Adrenal gland (tissue), 12 donors: Measurements from ENCODE around the gene NDST1. TPM values are rescaled to one million over a fixed set of nuclear protein-coding genes. Genes with fewer than 3 reads are reported as not detected.

Experiments
- DNase-seq, 7 donors: peaks; one replicate each; pipeline ENCODE4 v3.0.0-alpha.2; 2019 to 2020
- H3K27ac ChIP-seq, 5 donors: fragments of 200-600 bp; sonication (generic) in 4 of 5; 1 replicate in 3 of 5; 2 replicates in 2 of 5; pipeline versions ENCODE4 v1.5.1 to v1.8.0; 2016 to 2020; ENCODE audit warnings: mild to moderate bottlenecking in 1 of 5
- H3K27me3 ChIP-seq: fragments of 200-600 bp; 2 replicates; pipeline ENCODE4 v1.8.0; 2021
- H3K36me3 ChIP-seq, 2 donors: fragments of 200-600 bp; replicated peaks in 1 of 2; 1 replicate in 1 of 2; 2 replicates in 1 of 2; pipeline versions ENCODE4 v1.5.1 to v1.8.0; 2018 to 2022
- H3K4me1 ChIP-seq, 2 donors: fragments of 200-600 bp; replicated peaks in 1 of 2; 1 replicate in 1 of 2; 2 replicates in 1 of 2; pipeline versions ENCODE4 v1.5.1 to v1.8.0; 2018 to 2021
- H3K4me3 ChIP-seq, 4 donors: fragments of 200-600 bp; sonication (generic) in 3 of 4; one replicate each; pipeline ENCODE4 v1.5.1; 2016 to 2018
- H3K9me3 ChIP-seq, 3 donors: fragments of 200-600 bp; sonication (generic) in 1 of 3; replicated peaks in 1 of 3; 1 replicate in 2 of 3; 2 replicates in 1 of 3; pipeline versions ENCODE4 v1.5.1 to v1.8.0; 2016 to 2021
- CTCF ChIP-seq, 6 experiments: fragments of 450-650 bp in 4 of 6; fragments of 200-600 bp in 2 of 6; sonication (generic) in 1 of 6; IDR thresholded peaks; 1 replicate in 5 of 6; 2 replicates in 1 of 6; pipeline versions ENCODE4 v1.5.1 to v1.8.0; 2016 to 2021; ENCODE audit warnings: antibody characterized with exemption in 6 of 6, mild to moderate bottlenecking in 2 of 6, moderate library complexity in 1 of 6
- POLR2A ChIP-seq, 2 donors: fragments of 450-650 bp; IDR thresholded peaks; one replicate each; pipeline ENCODE4 v1.6.1; 2017; ENCODE audit warnings: antibody characterized with exemption in 2 of 2, mild to moderate bottlenecking in 2 of 2, moderate library complexity in 1 of 2
- WGBS, 4 donors: extraction: QIAGEN DNeasy Blood & Tissue Kit in 2 of 4; methylation state at CpG; one replicate each; pipeline versions ENCODE4 v1.1.5 to v1.1.7; 2013 to 2017; 5-methylcytosine and 5-hydroxymethylcytosine counted together
- intact Hi-C, 2 donors: fragments of 100-400 bp; cut with DNase I; formaldehyde crosslinking; loops; one replicate each; pipeline versions ENCODE4 v1.14.1 to v1.15.0; 2022 to 2023
- polyA plus RNA-seq, 3 donors: library from polyadenylated mRNA; stranded (reverse); fragments of 200-250 nt in 2 of 3; fragments of 350-450 nt in 1 of 3; fragmentation: Illumina TruSeq in 1 of 3; extraction: RNeasy Lipid Tissue Mini Kit (QIAGEN cat#74804) in 1 of 3; gene quantifications; one replicate each; pipeline ENCODE4 v1.2.3, GENCODE V29; 2013 to 2014
- total RNA-seq, 9 donors: library from RNA; depleted of rRNA in 4 of 9; stranded (reverse); fragments of >200 nt in 4 of 9; fragments of 120-200 nt in 1 of 9; fragmentation: NEBNext Ultra II Directional in 1 of 9; extraction: Animal tissue kit (Norgen Biotek cat#: 25700) in 1 of 9; gene quantifications; one replicate each; pipeline versions ENCODE4 v1.1.0 to v1.2.4, GENCODE V29; 2013 to 2023
- donor health status: healthy with polysubstance abuse.
- donor health status: Bipolar disorder and iron deficiency.
- donor health status: DM: yes; HTN: yes; CAD: no.
- donor health status: DM: no; HTN: no; CAD: no.
- donor health status: DM: no; HTN: no; CAD: no.
- donor health status: DM: yes; HTN: yes; CAD: no.

Gene NDST1
- total and polyA plus RNA-seq, 12 donors: 9.6 to 154 (median 94.7) TPM

DNA sequence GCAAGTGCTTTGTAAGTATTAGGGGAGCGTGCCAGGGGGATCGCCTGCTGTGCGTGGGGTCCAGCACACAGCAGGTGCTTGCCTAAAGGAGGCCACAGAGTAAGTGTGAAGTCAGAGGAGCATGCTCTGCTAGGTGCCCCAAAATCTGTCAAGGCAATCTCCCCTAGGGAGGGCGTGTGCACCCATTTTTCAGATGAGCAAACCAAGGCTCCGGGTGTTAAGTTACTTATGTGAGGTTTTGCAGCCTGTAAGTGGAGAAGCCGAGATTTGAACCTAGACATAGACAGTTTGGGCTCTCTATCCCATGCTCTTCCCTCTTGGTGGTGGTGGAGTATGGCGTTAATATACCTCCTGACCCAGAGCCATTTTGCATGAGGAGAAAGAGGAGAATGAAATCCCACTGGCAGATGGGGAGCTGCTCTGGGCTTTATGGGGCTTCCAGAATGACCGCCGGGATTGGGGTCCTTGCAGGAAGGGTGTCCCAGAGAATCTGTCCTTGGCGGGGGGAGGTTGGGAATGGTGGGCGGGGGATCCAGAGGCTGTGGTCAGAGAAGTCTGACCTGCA lies 14.1 kb downstream of the NDST1 start:
- H3K27ac ChIP-seq: peak overlapping the region in 1 of 5 donors; percentile 51
- no peaks in the 10 kb centered on the region for H3K27me3 ChIP-seq
- H3K36me3 ChIP-seq: peaks cover 0 to 11% of the 10 kb centered on the region in 2 donors
- H3K4me1 ChIP-seq: peaks cover 38 to 58% of the 10 kb centered on the region in 2 donors
- DNase-seq: no peak
- no peak overlapping the region for H3K4me3 ChIP-seq
- TF ChIP-seq POLR2A (IDR thresholded peaks at IDR 0.05) (no peak), CTCF (IDR thresholded peaks at IDR 0.05) (no peak)
- 93 to 96% (median 94%) methylated on average over 8 to 11 of the region's 11 CpGs for WGBS, 4 donors
- intact Hi-C loops: no loop called here
- no peaks in the 10 kb centered on the region for H3K9me3 ChIP-seq

DNA sequence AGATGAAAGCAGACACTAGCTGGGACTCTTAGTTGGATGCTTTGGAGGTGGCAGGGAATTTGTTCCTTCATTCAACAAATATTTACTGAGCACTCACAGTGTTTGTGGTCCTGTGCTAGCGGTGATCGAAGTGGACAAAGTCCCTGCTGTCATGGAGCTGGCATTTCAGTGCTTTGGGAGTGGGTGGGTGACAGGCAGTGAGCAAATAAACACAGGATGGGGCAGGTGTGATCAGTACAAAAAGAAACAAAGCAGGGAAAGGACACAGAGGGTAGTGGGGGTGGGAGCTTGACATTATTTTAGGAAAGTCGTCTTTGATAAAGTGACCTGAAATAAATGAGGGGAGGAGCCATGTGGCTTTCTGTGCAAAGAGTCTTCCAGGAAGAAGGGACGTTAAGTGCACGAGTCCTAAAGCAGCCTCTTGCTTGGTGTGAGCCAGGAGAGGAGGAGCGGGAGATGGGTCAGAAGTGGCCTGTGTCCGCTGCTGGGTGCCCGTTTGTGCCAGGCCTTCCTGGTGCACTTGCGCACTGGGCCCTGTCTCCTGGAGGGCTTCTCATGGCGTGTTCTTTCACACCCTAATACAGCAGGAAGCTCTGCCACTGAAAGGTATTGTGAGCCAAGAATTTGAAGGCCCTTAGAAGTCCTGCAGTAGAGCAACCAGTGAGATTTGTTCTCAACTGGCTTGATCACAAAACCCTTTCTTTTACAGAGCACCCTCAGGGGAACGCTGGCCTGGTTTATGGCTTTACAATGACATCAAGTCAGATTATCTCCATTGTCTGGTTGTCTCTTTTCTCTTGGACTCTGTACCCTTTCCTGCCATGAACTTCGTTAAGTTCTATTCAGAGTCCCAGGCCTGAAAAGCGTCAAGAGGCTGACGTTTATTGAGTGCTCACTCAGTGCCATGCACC lies 14.8 kb downstream of the NDST1 start:
- Histone ChIP-seq H3K27me3 (no peaks in the 10 kb centered on the region), H3K27ac (peak overlapping the region in 2 of 5 donors; percentile 13 to 37), H3K4me1 (peaks cover 31 to 51% of the 10 kb centered on the region in 2 donors), H3K36me3 (peaks cover 0 to 18% of the 10 kb centered on the region in 2 donors), H3K9me3 (no peaks in the 10 kb centered on the region), H3K4me3 (no peak overlapping the region)
- no peak for DNase-seq
- 66 to 73% (median 68%) methylated on average over 14 of the region's 14 CpGs for WGBS, 4 donors
- TF ChIP-seq POLR2A (IDR thresholded peaks at IDR 0.05) (no peak), CTCF (IDR thresholded peaks at IDR 0.05) (no peak)
- intact Hi-C loops: no loop called here

- H3K27me3 ChIP-seq: no peaks in the 10 kb centered on the region
- intact Hi-C loops: no loop called here
- 68 to 86% (median 77%) methylated on average over 6 to 12 of the region's 12 CpGs for WGBS, 4 donors
- peak in 5 of 7 donors; percentile 48 to 81 (median 62) for DNase-seq
- peak overlapping the region in 1 of 5 donors; percentile 45 for H3K27ac ChIP-seq
- H3K36me3 ChIP-seq: peaks cover 0 to 25% of the 10 kb centered on the region in 2 donors
- peaks cover 26 to 43% of the 10 kb centered on the region in 2 donors for H3K4me1 ChIP-seq
- H3K4me3 ChIP-seq: no peak overlapping the region
- H3K9me3 ChIP-seq: no peaks in the 10 kb centered on the region
- no peak for TF ChIP-seq POLR2A (IDR thresholded peaks at IDR 0.05)
- peak; percentile 52 to 72 (median 62) for TF ChIP-seq CTCF (IDR thresholded peaks at IDR 0.05)
Measured at GRCh38 chr5:150523472-150524350, 15.8 kb downstream of the NDST1 start.
